ENCODE measurements around the gene MRGPRF.

MRGPRF gene

DNA sequence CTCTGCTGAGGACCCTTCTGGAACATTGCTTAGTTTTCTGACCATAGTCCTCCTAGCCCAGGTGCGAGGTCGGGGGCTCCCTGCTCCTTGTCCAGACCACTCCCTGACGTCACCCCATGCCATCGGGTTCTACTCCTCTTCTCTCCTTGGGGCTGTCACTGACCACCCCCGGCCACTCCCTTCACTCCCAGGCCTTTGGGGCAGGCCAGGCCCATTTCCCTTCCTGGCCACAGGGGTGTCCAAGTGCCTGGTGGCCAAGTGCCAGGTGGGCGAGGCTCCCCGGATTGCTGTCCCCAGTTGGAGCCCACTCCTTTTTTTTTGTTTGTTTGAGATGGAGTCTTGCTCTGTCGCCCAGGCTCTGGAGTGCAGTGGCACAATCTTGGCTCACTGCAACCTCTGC is 51.8 kb downstream of the MRGPRF start:
- no peak for DNase-seq

DNA sequence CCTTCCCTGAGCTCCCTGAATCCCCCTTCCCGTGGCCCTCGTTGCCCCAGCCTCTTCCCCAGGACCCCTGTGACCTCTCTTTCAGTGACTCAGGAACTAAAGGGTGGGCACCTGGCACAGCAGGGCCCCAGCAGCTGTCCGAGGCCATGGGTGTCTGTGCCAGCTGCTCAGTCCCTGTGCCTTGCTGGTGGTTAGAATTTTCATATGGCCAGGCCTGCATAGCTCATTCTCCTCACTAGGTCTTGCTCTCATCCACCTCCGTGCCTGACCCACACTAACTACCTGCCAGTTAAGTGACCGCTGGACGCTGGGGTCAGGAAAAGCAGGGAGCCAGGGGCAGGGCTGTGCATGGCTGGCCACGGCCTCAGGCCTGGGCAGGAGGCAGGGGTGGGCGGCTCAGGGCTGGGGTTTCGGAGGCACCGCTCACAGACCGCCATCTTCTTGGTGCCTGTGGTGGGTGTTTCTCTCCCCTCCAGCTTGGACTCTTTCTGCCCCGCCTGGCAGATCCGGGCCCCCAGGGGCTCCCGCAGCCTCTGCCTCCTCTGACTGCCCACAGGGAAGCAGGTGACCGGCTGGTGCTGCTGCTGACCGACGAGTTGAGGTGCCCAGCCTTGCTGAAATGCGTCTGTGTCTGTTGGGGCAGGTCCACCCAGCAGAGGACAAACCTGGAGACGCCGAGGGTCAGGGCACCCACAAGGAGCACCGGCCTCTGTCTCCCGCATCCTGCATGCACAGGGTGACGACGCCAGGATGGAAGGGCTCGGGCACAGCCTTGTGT is 52.6 kb downstream of the MRGPRF start:
- no peak for DNase-seq

DNA sequence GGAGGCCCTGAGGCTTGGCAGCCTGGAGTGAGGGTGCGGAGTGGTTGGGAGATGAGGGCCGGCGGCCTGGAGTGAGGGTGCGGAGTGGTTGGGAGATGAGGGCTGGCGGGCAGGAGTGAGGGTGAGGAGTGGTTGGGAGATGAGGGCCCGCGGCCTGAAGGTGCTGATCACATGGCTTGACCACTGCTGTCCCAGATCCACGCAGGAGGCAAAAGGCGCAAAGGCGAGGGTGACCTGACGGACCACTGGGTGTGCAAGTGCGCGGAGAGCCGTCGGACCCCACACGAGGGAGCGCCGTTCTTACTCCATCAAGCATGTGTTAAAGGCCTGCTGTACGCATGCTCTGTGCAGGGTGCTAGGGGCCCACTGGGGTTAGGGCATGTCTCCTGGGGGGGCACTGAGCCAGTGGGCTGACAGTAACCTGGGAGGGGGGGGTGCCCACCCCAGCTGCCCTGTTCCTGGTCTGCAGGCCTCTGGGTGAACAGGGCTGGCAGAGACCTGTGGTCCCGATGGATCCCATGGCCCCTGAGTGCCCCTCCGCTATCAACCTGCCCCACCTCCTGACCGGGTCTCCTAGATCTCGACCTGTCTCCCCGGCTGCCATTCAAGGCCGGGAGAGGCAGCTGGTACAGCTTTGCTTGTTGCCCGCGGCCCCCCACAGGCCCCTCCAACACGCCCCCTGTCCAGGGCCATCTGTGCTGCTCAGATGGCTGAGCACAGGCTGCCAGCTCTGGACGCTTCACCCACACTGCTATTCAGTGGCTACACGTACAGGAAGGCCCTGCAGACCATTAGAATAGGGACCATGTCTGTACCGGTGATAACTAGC is 53.4 kb downstream of the MRGPRF start:
- no peak for DNase-seq

DNA sequence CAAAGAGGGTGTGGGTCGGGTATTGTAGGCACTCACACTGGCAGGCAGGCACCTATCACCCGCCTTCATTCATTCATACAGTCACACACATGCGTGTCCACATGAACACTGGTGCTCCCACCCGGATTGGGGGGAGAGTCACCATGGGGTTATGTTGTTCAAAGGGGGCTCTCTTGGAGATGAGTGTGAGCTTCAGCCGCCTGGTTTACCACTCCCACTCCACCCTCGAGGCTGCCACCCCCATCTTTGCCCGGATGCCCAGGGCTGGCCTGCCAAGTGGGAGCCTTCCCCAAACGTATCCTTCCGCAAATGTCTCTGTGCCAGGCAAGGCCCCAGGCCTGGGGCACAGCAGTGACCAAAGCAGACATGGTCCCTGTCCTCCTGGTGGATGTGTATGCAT is 54.8 kb downstream of the MRGPRF start:
- no peak for DNase-seq

DNA sequence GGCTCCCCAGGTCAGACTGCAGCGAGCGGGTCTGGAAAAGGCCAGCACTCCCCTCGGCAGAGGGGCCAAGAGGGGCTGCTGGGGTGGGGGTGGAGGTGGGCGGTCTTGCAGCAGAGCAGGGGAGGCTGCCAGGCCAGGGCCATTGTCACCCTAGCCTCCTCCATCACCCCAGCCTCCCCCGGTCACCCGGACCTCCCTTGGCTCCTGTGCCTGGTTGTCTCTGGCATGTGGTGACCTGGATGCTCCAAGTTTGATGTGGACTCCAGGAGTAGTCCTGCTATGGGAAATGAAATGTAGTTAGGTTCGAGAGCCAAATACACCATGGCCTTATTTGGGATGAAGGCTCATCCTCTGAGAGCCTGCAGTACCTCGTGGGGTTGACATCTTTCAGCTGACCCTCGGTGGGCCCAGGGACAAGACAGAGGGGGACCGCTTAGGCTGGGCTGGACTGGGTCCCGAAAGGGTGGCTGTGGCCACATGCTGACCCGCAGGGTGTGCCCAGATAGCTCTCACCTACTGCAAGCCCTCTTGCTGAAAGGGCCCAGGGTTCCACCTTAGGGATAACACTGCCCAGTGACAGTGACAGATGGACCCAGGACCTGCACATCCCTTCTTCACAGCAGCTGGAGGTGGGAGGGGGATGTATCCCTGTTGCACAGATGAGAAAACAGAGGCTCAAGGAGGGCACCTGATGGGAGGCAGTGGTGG is 56.3 kb downstream of the MRGPRF start:
- no peak for DNase-seq

DNA sequence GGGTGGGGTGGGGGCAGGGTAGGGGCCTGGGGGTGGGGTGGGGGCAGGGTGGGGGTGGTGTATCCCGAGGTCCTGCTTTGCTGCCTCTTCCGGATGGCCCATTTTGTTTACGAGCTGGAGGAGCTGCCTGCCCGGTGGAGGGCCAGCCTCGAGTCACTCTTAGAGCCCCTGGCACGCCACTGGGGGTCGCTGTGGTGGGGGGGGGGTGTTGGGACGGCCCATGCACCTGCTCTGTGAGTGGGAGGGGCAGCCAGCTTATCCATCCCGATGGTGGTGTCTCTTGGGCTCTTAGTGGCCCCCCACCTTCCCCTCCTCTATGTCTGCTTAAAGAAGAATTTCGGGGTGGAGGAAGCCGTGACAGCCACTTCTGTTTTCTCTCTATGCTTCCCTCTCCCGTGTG is 56.9 kb downstream of the MRGPRF start:
- DNase-seq, result no peak

DNA sequence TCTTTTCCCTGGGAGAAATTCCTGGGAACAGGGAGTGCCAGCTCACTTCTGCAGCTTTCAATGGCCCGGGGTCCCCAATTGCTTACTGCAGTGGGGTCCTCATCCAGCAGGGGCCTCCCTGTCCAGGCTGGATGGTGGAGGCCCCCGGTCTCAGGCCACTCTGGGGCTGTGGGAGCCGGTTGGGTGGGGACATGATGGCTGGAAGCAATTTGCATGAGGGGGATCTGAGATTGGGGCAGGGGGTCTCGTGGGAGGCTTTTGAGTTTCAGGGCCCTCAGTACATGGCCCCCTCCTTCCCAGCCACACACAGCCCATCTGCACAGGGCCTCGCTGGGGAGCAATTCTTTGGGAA is 57.5 kb downstream of the MRGPRF start:
- no peak for DNase-seq

DNA sequence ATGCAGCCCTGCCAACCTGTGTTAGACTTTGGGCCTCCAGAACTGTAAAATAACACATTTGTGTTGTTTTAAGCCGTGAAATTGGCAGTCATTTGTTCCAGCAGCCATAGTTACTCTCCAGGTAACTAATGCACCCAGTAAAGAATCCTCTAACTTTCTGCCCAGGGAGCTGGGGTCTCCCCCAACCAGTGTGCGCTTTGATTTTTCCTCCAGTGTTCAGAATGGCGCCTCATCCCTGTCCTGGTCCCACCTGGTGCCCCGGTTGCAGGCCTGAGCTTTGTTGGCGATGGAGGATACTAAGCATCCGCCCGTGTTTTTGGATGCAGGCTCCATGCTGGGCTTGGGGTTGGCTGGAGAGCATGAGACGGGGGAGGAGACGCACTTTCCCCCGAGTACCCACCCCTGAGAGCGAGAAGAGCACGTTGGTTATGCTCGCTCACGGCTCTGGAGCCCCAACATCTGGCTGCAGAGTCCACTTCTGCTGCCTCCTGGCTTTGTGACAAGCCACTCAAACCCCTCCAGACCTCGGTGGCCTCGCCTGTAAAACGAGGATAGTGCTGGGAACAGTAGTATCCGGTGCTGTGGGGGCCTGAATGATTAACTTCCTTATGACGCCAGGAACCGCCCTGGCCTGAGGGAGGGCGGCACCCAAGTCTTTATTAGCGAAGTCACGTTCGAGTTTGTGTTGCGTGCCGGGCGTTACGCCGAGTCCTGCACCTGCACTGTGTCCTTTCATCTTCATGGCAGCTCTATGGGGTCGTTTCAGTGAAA is 58.0 kb downstream of the MRGPRF start:
- DNase-seq, result no peak

Data from GOT3 (cell line).